DND-41 (cell line): ENCODE measurements around the gene FBXO38.

ENCODE experiments used
- CTCF ChIP-seq: IDR thresholded peaks from 2 replicates; pipeline ENCODE4 v1.5.1; 2012; ENCODE audit warnings: borderline replicate concordance, low read length, moderate library complexity, mild to moderate bottlenecking; ENCODE audit not compliant: poor library complexity, severe bottlenecking; ENCODE audit errors: extremely low read depth
- EZH2 ChIP-seq: IDR thresholded peaks from 3 replicates; pipeline ENCODE4 v1.6.1; 2012; ENCODE audit warnings: borderline replicate concordance, low read depth, mild to moderate bottlenecking, moderate library complexity, low read length, inconsistent platforms; ENCODE audit not compliant: severe bottlenecking

GRCh38 chr5:148484651-148485050, 100.9 kb downstream of the FBXO38 start:
- TF ChIP-seq CTCF (no peak), EZH2 (no peak)
